ENCODE results near the gene CPA3.

CPA3 gene

DNA sequence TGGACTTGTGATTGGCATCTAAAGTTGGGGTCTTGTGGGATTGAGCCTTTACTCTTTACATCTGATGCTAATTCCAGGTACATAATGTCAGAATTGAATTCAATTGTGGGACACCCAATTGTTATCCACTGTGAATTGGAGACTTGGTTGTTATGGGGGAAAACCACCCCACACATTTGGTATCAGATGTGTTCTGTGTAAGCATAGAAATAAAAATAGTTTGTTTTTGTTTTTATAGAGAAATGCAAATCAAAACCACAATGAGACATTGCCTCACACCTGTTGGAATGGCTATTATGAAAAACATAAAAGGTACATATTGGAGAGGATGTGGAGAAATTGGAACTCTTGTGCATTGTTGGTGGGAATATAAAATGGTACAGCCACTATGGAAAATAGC lies 58.5 kb downstream of the CPA3 start:
- DNase-seq, result no peak

DNA sequence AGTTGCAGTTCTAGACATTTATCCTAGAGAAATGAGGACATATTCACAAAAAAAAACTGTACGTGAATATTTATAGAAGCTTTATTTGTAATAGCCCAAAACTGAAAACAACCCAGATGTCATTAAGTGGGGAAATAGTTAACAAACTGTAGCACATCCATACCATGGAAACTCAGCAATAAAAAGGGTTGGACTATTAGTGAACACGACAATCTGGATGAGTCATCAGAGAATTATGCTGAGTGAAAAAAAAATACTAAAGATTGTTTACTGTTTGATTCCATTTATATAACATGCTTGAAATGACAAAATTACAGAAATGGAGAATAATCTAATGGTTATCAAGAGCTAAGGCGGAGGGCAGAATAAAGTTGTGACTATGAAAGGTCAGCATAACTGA lies 59.5 kb downstream of the CPA3 start:
- no peak for DNase-seq

DNA sequence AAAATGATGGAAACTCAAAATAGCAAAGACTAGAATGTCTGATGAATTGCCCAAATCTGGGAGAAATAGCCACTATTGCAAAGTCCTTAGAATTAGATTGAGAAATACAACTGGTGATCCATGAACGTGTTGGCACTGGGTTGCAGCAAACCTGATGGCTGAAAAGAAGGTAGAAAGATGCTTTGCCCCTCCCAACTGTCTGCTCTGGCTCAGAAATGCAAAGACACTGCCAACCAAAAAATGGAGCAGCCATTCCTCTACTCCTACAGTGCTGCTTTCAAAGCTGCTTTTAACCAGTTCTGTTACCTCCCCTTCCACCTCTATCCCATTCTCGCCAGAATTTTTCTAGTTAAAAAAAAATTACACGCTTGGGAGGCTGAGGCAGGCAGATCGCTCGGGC lies 60.7 kb downstream of the CPA3 start:
- no peak for DNase-seq

DNA sequence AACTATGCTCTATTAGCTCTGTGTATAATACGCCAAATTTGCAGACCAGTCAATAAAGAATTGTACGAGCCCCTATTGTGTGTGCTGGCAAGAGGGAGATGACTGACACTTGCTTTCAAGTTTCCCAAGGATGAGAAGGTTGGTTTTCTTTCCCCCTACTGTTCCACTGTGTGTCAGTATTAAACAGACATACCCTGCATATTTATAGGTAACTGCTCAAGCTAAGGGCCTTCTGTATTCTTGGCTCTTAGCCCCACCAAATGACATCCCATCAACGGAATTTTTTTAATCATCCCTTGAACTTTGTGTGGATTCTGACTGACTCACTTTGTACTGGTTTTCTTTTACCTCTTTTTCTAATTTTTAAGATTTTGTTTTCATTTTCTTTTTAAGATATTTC lies 65.7 kb downstream of the CPA3 start:
- DNase-seq, result no peak

DNA sequence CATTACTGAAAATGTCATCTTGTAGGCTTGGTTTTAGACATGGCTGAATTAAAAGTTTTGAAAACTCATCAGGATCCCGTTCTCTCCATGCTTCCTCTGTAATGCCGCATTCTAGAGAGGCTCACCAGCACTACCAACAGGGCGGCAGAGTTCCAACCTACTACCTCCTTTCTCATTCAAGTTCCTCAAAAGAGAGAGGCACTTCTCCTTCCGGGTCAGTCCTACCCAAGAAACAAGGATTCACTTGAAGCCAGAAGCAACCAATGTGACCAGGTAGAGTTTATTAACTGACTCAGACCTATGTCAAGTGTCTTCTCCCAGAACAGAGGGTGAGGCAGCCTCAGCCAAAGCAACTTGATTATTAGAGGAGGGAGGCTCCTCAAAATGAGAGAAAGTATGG lies 66.5 kb downstream of the CPA3 start:
- no peak for DNase-seq

DNA sequence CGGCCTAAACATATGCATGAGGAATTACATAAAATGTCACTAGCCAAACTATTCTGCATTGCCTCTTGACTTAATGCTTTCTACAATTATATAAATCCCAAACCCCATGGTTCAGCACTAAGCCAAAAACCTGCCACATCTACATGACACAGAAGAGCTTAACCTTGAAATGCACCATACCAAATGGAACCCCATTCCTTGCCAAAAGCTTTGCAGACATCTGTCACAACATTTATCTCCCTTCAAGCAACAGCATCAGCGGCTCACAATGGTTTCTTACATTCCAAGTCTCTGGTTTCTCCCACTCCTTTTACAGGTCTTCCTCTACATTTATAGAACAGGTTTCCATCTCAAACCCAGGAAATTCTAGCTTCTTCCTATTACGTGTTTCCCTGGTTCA lies 67.9 kb downstream of the CPA3 start:
- no peak for DNase-seq

DNA sequence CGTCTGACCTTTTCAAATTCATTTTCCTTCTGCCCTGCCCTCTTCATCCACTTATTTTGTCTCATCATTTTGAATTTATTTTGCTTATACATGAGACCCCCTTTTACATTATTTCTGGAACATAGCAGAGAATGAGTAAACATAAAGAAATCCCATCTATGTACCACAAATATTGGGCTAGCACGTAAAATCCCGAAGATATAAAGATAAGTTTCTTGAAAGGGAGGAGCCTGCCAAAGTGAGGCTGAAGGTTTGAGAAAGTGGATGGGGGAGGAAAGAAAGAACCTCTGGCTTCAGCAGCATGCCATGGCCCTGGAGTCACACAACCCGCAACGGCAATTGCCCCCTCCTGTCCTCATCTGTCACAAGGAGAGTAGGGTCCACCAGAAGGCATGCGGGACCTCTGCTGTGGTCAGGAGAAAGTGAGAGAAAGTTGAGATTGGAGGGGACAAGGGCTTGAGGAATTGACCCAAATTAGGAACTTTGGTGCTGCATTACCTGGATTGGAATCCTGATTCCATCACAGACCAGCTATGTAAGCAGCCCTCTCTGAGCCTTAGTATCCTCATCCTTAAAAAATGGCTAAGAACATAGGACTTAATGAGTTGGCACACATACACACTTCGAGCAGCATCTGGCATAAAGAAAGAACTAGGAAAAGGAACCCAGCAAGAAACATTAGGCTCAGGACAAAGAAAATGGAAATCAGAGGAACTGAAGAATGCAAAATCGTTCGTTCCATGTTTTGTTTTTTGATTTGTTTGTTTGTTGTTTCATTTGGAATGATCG lies 72.6 kb downstream of the CPA3 start:
- no peak for DNase-seq

DNA sequence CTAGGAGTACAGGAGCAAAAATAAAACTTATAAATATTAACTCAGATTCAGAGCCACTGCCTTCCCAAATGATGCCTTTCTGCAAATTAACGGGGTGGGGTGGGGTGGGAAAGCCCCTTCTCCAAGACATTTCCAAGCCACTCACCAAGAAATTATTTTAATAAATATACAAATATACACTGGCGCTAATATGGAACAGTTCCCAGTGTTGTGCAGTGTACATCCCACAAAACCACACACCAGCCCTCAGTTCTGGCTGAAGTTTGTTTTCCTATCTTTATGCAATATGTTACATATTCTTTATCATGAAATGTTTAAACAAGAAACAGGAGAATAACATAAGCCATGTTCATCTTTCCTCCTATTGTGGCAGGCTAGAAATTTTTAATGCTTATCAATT lies 73.2 kb downstream of the CPA3 start:
- DNase-seq, result no peak

DNA sequence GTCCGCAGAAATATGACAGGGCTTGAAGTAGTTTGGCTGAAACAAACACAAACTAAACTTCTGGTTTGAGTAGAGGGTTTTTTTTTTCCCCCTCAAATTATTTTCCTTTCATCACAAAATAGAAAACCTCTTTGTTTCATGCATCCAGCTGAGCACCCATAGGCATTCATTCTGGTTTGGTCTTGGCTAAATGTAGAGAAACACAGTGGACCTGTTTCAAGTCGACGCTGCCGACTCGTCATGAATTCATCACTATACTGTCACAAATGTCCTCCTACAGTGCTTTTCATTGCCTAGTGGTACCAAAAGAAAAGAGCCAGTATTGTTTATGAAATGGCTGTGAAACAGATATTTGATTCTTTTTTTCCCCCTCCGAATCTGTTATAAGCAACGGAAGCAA lies 73.8 kb downstream of the CPA3 start:
- DNase-seq, result no peak

DNA sequence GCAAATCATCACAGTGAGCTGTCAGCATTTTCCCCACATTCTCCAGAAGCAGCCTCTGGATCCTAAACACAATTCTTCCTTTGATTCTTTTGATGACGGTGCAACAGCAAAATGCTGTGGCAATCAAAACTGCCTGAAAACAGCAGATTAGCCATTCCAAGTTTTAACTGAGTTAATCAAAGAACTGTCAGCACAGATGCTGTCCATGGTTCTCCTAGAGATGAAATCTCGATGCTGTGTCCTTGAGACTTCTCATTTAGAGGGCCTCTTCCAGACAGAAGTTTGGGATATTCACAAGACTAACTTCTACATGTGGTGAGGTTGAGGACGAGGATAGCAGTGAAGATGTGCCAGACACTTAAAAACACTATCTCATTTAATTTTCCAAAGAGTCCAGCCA lies 75.9 kb downstream of the CPA3 start:
- DNase-seq, result no peak

DNA sequence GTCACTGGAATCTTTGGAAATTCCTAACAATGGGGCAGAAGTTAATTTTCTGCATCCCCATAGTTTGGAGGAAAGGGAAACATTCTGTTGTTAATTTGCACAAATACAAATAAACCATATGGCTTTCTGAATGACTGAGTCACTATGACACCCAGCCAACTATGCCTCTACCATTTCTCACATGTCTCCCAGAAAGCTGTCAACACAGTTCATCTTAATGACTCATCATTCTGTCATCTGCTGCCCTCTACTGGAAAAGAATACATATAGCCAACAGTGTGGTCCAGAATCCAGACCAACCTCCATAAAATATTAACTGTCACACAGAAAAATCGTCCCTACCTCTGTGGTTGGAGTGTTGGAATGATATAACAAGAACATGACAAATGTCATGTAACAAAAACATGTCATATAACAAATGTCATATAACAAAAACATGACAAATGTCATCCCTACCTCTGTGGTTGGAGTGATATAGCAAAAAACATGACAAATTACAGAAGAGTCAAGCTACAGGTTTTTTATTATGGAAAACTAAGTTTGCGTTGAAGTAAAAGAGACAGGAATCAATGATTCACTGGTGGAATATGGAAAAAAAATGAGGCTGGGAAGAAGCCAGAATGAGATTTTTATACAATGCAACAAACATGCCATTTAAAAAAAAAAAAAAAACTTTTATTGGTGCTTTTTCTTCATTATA lies 78.6 kb downstream of the CPA3 start:
- DNase-seq, result peak; percentile 82

DNA sequence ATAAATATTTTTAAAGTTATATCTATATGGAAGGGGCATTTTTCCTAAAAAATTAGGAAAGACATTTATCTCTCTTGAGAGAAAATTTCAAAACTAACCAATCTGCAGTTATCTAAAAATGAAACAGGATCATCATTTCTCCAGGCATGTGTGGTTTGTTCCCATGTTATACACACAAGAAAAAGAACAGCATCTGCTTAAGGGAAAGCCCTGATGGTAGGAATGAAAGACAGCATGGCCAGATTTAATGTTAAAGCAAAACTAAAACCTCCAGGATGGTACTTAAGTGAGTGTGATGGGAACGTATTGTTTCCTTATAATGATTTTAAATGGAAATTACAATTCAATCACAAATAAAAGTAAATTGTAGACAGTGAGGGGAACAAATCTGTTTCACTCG lies 80.0 kb downstream of the CPA3 start:
- DNase-seq, result no peak

Data from NCI-H1694 (cell line).